HCT116 (cell line): ENCODE results near the gene CAMSAP1. TPM values are rescaled to one million over a fixed set of nuclear protein-coding genes. Genes with fewer than 3 reads are reported as not detected.

Source experiments
- ATAC-seq: fragments of 200-7000 bp; cut with Tn5 transposase; 2 replicates; pipeline ENCODE4 v1.9.1; 2020; ENCODE audit warnings: mild to moderate bottlenecking, moderate library complexity
- BruUV-seq: library from RNA; stranded (reverse); fragments of 400-500 nt; replicated peaks from 2 replicates; lab custom pipeline; 2021; lab: Mats Ljungman, UMichigan
- CTCF ChIA-PET: fragments of 300-600 bp; sonication (Branson Sonifier 250); formaldehyde crosslinking; loops from one replicate; lab custom pipeline; 2021; ENCODE audit warnings: antibody characterized with exemption; lab: Charles Lee
- POLR2A ChIA-PET: fragments of 300-600, 350-600 bp; sonication (Branson Sonifier 250); formaldehyde crosslinking; loops from one replicate; lab custom pipeline; 2021; ENCODE audit warnings: antibody characterized with exemption; lab: Charles Lee
- RAD21 ChIA-PET, 2 experiments: fragments of 300-600 bp; sonication (Branson Sonifier 250); formaldehyde crosslinking; loops; one replicate each; lab custom pipeline; 2023; ENCODE audit warnings: low total read pairs in 2 of 2; ENCODE audit not compliant: uncharacterized antibody in 2 of 2, unreplicated experiment in 2 of 2, low non-redundant PET in 1 of 2; lab: Charles Lee
- DNase-seq: peaks from one replicate; pipeline ENCODE4 v3.0.0-alpha.2; 2010; ENCODE audit warnings: low read depth, low spot score
- H2AFZ ChIP-seq: fragments of 200-600 bp; shearing (Covaris generic), sonication (generic); 2 replicates; pipeline ENCODE4 v1.6.1; 2017; ENCODE audit warnings: low read depth, mixed run types, mixed read lengths, antibody characterized with exemption, low read length; ENCODE audit not compliant: poor library complexity, severe bottlenecking
- H3K27ac ChIP-seq: 2 replicates; pipeline ENCODE4 v1.5.1; 2012; ENCODE audit warnings: low read depth, low read length
- H3K27me3 ChIP-seq: fragments of 200-600 bp; sonication (generic); 2 replicates; pipeline ENCODE4 v1.6.1; 2016; ENCODE audit warnings: mixed run types, low read length, mixed read lengths; ENCODE audit not compliant: insufficient read depth
- H3K36me3 ChIP-seq, 2 experiments: fragments of 200-500 bp in 1 of 2; fragments of 200-600 bp in 1 of 2; sonication (Bioruptor generic) in 1 of 2; sonication (generic) in 1 of 2; 2 replicates each; pipeline versions ENCODE4 v1.5.1 to v1.6.1; 2014 to 2016; ENCODE audit warnings: low read length in 2 of 2, inconsistent platforms in 1 of 2, mixed read lengths in 1 of 2, mixed run types in 1 of 2; ENCODE audit not compliant: insufficient read depth in 2 of 2, control insufficient read depth in 1 of 2
- H3K4me1 ChIP-seq, 2 experiments: fragments of 200-600 bp in 1 of 2; sonication (generic) in 1 of 2; 2 replicates each; pipeline versions ENCODE4 v1.5.1 to v1.6.1; 2012 to 2017; ENCODE audit warnings: low read length in 2 of 2, inconsistent platforms in 1 of 2, mild to moderate bottlenecking in 1 of 2, mixed read lengths in 1 of 2, mixed run types in 1 of 2, moderate library complexity in 1 of 2; ENCODE audit not compliant: insufficient read depth in 2 of 2, control insufficient read depth in 1 of 2
- H3K4me2 ChIP-seq: fragments of 200-600 bp; sonication (generic); 2 replicates; pipeline ENCODE4 v1.6.1; 2017; ENCODE audit warnings: mixed run types, low read length, mixed read lengths
- H3K4me3 ChIP-seq, 2 experiments: fragments of 200-600 bp in 1 of 2; sonication (generic) in 1 of 2; replicated peaks in 1 of 2; 2 replicates each; pipeline ENCODE4 v1.5.1; 2011 to 2016; ENCODE audit warnings: low read length in 2 of 2, control low read depth in 1 of 2, low read depth in 1 of 2, mild to moderate bottlenecking in 1 of 2, mixed read lengths in 1 of 2, mixed run types in 1 of 2
- H3K79me2 ChIP-seq: fragments of 200-600 bp; sonication (generic); 2 replicates; pipeline ENCODE4 v1.6.1; 2017; ENCODE audit warnings: mild to moderate bottlenecking, mixed run types, low read length, moderate library complexity, mixed read lengths; ENCODE audit not compliant: insufficient read depth
- H3K9ac ChIP-seq: fragments of 200-600 bp; sonication (generic); 2 replicates; pipeline ENCODE4 v1.6.1; 2016; ENCODE audit warnings: low read length, mixed read lengths
- H3K9me2 ChIP-seq: fragments of 200-600 bp; sonication (generic), shearing (Covaris generic); 2 replicates; pipeline ENCODE4 v1.6.1; 2017; ENCODE audit warnings: mixed run types, mild to moderate bottlenecking, moderate library complexity; ENCODE audit not compliant: insufficient read depth
- H3K9me3 ChIP-seq, 2 experiments: fragments of 200-500 bp in 1 of 2; fragments of 200-600 bp in 1 of 2; sonication (Bioruptor generic) in 1 of 2; sonication (generic) in 1 of 2; 2 replicates each; pipeline ENCODE4 v1.6.1; 2014 to 2017; ENCODE audit warnings: low read length in 2 of 2, mixed read lengths in 2 of 2, inconsistent platforms in 1 of 2, low read depth in 1 of 2, mild to moderate bottlenecking in 1 of 2, mixed run types in 1 of 2, moderate library complexity in 1 of 2; ENCODE audit not compliant: control insufficient read depth in 1 of 2, insufficient read depth in 1 of 2
- H4K20me1 ChIP-seq: fragments of 200-600 bp; sonication (generic), shearing (Covaris generic); 2 replicates; pipeline ENCODE4 v1.6.1; 2017; ENCODE audit warnings: mixed run types, mild to moderate bottlenecking, moderate library complexity; ENCODE audit not compliant: insufficient read depth
- ATF3 ChIP-seq: IDR thresholded peaks from 2 replicates; pipeline ENCODE4 v1.6.1; 2012
- CBX3 ChIP-seq: IDR thresholded peaks from 2 replicates; pipeline ENCODE4 v1.6.1; 2012; ENCODE audit warnings: low read depth
- CEBPB ChIP-seq: IDR thresholded peaks from 2 replicates; pipeline ENCODE4 v1.6.1; 2012; ENCODE audit warnings: low read depth
- EGR1 ChIP-seq: IDR thresholded peaks from 2 replicates; pipeline ENCODE4 v1.6.1; 2012; ENCODE audit warnings: low read depth
- ELF1 ChIP-seq: IDR thresholded peaks from 2 replicates; pipeline ENCODE4 v1.6.1; 2012; ENCODE audit warnings: low read depth, borderline replicate concordance
- JUND ChIP-seq: IDR thresholded peaks from 2 replicates; pipeline ENCODE4 v1.6.1; 2012
- MAX ChIP-seq: IDR thresholded peaks from 2 replicates; pipeline ENCODE4 v1.6.1; 2012
- POLR2A ChIP-seq: IDR thresholded peaks from 2 replicates; pipeline ENCODE4 v1.7.0; 2011; ENCODE audit warnings: borderline replicate concordance; ENCODE audit not compliant: insufficient read depth, insufficient read length; ENCODE audit errors: extremely low read depth
- POLR2AphosphoS5 ChIP-seq: IDR thresholded peaks from 2 replicates; pipeline ENCODE4 v1.6.1; 2011; ENCODE audit warnings: mild to moderate bottlenecking, low read depth, low read length, moderate library complexity
- RAD21 ChIP-seq: IDR thresholded peaks from 2 replicates; pipeline ENCODE4 v1.6.1; 2012; ENCODE audit warnings: low read depth, mild to moderate bottlenecking
- SP1 ChIP-seq: IDR thresholded peaks from 2 replicates; pipeline ENCODE4 v1.6.1; 2012; ENCODE audit warnings: low read depth
- SRF ChIP-seq: IDR thresholded peaks from 2 replicates; pipeline ENCODE4 v1.6.1; 2012; ENCODE audit warnings: low read depth
- YY1 ChIP-seq: IDR thresholded peaks from 2 replicates; pipeline ENCODE4 v1.6.1; 2011; ENCODE audit warnings: low read length, low read depth, moderate library complexity, mild to moderate bottlenecking; ENCODE audit not compliant: insufficient replicate concordance; ENCODE audit errors: extremely low read depth
- ZNF274 ChIP-seq: fragments of 200-500 bp; sonication (Bioruptor generic); IDR thresholded peaks from 2 replicates; pipeline ENCODE4 v1.6.1; 2014; ENCODE audit warnings: mild to moderate bottlenecking, low read depth, low read length, inconsistent platforms
- intact Hi-C: fragments of 100-400 bp; cut with micrococcal nuclease; formaldehyde crosslinking; loops from 2 replicates; pipeline ENCODE4 v1.10.0; 2022
- total RNA-seq: library from RNA; stranded (reverse); gene quantifications from one replicate; pipeline ENCODE4 v1.2.1, GENCODE V29; 2021; ENCODE audit not compliant: unreplicated experiment

CAMSAP1 gene
- total RNA-seq, 1 experiment from 2014 or later = 33.1 TPM

- ChIA-PET POLR2A (no interaction called here), CTCF (interaction anchor here (1.3 kb wide), 1 partner anchor 9 kb away, joined by 3 read pairs; no protein-coding TSS in a partner anchor)
- Histone ChIP-seq H3K9me2 (no peaks in the 10 kb centered on the region), H3K36me3 (no peaks in the 10 kb centered on the region), H3K9me3 (no peaks in the 10 kb centered on the region)
- BruUV-seq = no TSS peak
- no peak for ATAC-seq
- no peak for TF ChIP-seq ZNF274
- no peak for TF ChIP-seq EGR1
- no peak for TF ChIP-seq MAX
- no peak for TF ChIP-seq YY1
- TF ChIP-seq ELF1 = no peak
- TF ChIP-seq CBX3 = no peak
- no peak for TF ChIP-seq JUND
- no peak for TF ChIP-seq POLR2A
- TF ChIP-seq CEBPB = no peak
- TF ChIP-seq POLR2AphosphoS5 = no peak
- TF ChIP-seq ATF3 = no peak
- no peak for TF ChIP-seq SRF
- TF ChIP-seq SP1 = no peak
- TF ChIP-seq RAD21 = no peak
- TF ChIP-seq, all 23 proteins: peak for 0
- Histone ChIP-seq H3K4me1 (no peaks in the 10 kb centered on the region), H4K20me1 (no peaks in the 10 kb centered on the region), H3K9ac (no peak overlapping the region), H3K27ac (no peak overlapping the region), H3K4me3 (no peak overlapping the region), H3K27me3 (no peaks in the 10 kb centered on the region), H3K4me2 (no peak overlapping the region), H3K79me2 (no peaks in the 10 kb centered on the region), H2AFZ (no peak overlapping the region)
- DNase-seq = no peak
- intact Hi-C loops = no loop called here
- RAD21 ChIA-PET = no interaction called here
These were observed 119.4 kb downstream of the CAMSAP1 start for GRCh38 chr9:135787776-135788575.
